ENCODE measurements around the gene KRTAP5-2.
A peak's percentile ranks its signal among the peaks of the same experiment; 100 is the strongest.

The KRTAP5-2 gene

DNA sequence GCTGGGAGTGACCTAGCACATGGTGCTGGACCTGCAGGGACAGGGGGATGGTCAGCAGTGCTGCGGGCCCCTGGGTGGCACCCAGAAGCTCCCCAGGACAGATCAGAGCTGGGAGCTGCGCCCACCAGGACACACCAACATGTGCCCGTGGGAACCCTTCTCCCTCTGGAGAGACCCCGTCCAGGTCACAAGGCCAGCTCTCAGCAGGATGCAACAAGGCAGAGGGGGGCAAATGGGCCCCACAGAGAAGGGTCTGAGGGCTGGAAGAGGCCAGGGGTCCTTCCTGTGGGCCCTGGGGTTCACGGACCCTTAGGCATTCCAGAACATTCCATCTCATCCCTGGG lies 32.2 kb downstream of the KRTAP5-2 start:
- DNase-seq, result no peak

DNA sequence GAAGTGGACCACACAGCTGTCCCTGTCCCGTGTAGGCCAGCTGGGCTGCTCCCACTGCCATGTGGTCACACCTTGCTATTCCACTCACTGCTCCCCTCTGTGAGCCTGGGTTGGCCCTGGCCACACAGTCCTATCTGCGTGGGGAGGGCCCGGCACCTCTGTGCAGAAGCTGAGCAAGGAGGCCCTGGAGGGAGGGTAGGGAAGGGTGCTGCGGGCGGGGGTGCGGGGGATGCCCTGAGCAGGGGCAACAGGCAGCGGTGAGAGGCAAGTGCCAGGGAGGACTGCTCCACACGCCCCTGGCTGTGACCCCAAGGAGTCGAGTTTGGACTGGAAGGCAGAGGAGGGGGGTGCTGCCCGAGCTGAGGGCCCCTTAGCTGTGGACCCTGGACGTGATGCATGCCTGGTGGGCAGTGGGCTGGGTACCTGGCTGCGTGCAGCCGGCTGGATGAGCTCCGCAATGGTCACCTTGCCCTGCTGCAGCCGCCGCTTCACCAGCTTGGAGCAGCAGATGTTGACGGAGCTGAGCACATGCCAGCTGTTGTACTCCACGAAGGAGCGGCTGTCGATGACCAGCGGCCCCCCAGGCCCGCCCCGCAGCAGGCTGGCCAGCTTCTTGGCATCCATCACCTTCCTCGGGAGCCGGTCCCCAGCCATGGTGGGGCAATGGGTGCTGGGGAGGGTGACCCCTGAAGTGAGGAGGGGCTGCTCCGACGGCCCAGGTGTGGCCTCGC lies 32.8 kb downstream of the KRTAP5-2 start:
- no peak for DNase-seq

DNA sequence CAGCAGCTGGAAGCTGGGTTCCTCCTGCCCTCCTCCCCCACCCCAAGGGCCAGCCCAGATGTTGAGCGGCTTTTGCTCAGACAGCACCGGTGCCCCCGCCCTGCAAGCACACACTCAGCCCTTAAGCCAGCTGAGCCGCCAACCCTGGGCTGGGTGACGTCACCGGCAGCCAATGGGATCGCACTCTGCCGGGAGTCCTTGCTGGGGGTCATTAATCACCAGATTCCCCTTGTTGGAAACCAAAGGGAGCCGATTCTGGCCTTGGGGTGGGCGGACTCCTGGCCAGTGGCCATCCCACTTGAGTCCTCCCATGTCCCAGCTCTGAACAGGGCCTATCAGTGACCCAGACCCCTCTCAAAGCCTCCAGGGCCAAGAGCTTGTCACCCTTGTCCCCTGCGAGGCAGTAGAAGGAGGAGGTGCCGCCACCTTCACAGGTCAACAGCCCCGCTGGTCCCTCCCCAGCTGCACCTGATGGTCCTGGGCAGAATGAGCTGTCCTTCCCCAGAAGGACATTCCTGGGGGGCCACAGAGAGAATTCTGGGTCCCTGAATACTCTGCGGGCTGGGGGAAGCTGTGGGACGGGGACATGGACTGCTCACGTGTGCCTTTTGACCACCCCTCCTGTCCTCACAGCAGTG lies 33.4 kb downstream of the KRTAP5-2 start:
- DNase-seq, result peak; percentile 88

DNA sequence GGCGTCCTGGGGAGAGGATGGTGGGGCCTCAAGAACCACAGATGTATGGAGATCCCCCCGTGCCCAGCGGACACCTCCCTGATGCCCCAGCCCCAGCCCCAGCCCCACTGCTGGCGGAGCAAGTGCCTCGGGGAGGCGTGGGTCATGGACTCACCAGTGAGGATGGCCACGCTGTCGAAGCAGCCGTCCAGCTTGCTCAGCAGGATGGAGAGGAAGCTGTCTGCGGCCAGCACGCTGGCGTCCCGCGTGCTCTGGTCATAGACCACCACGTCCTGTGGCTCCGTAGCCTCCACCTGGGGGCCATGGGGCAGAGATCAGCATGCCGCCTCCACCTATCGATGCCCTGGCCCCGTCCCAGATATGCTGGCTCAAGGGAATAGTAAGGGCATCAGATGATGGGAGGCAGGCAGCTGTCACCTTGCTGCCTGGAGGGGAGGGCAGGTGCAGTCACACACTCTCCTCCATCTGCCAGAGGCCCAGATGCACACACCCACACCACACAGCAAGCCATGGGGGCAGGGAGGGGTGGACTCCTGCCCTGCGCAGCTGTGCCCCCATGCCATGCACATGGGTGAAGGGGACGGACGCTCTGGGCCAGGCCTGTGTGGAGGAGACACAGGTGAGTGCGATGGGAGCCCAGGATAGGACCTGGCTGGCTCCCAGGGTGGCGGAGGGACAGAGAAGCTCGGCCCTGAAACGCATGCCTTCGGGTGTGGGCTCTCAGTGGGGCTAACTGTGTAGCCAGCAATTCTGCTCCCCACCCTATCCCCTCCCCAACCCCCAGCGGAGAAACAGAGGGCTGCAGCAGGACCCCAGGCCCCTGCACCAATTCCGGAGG lies 34.2 kb downstream of the KRTAP5-2 start:
- DNase-seq, result peak; percentile 28

DNA sequence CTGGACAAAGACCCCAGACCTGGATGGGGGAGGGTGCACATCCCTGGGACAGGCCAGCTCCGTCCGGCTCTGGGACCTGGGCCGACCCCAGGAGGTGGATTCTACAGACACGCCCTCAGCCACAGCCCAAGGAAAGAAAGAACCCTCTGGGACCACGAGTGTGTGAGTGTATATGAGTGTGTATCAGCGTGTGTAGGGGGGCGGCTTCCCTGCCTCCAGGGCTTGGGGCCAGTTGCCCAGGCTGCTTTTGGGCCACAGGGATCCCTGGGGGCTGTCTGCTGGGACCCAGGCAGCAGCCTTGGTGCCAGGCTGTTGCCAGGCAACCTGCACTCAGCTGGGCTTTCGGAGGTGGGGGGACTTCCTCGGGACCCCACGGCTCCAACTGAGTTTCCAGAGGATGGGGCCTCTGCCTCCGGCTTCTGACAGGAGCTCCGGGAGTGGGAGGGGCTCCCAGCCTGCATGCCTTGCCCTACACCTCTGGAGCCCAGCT lies 34.9 kb downstream of the KRTAP5-2 start:
- DNase-seq, result no peak

DNA sequence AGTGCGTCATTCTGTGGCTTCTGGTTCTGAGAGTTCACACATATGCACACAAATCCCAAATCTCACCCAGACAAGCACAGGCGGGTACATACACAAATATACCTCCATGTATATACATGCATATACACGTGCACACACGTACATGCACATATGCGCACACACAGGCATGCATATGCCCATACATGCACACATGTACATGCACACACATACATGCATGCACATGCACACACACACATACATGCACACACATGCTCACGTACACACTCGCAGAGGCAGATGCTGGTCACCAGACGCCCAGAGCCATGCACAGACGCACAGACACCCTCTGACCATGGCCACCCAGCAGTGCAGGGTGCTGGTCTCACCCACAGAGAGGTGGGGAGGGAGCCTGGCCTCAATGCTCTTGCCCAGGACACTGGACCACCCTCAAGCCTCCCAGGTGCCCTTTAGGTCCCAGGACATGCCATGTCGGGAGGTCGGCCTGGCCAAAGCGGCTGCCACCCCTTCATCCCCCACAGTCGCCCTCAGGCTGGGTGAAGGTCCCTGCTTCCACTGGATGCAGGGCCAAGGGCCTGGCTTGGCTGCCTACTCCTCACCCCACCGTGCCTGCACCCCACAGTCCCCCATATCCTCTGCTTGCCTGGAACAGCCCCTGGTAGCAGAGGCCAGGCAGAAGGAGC lies 35.5 kb downstream of the KRTAP5-2 start:
- no peak for DNase-seq

DNA sequence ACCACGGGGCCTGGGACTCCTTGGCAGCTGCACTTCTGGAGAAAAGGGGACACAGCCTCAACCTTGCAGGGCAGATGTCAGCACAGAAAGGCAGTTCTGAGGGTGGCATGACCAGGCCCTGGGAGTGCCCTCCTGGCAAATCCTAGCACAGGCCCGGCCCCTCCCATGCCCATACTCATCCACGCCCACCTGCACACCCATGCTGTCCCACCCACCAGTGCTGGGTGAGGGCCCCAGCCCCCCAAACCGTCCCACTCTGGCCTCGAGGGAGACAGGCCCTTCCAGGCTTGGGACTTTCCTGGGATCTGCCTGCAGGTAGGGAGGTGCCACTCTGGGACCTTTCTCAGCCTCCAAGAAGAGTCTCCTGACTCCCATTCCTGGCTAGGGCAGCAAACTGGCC lies 36.1 kb downstream of the KRTAP5-2 start:
- DNase-seq, result no peak

DNA sequence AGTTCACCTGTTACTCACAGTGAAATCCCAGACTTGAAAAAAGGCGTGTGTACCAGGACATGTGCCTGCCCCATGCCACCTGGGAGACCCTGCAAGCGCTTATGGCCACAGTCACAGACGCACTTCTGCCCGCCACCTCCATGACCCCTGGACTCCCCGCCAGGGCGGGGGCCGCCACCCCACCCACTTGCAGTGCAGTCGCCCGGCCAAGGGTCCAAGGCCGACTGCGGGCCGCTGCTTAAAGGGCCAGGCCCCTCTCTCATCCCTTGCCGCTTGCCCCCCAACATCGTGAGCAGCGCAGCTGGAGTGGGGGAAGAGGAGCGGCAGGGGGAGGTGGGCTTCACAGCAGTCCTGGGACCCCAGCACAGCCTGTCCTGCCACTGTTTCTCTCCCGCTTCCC lies 36.8 kb downstream of the KRTAP5-2 start:
- DNase-seq, result no peak

DNA sequence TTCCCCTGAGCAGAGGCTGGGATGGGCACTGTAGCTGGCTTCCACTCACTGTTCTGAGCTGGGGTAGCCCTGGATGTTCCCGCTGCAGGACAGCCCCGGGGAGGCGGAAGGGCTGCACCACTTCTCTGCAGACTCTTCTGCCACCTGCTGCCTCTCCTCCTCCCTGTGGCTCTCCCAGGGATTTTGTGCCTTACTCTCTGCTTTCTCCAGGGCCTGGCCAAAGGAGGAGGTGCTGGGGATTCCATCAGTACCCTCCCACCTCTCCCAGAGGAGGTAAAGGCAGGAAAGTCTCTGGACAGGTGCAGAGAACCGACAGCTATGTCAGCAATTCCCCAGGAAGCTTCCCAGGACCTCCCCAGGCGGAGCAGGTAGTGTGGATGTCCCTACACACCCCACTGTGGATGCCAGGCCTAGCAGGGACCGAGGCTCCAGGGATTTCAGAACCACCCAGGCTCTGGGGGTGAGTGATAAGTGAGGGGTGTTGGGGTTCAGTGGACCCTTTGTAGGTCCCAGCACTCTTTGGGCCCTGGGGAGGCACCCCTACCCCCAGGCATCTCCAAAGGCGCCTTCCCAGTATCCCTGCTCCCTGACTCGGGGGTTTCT lies 37.3 kb downstream of the KRTAP5-2 start:
- no peak for DNase-seq

DNA sequence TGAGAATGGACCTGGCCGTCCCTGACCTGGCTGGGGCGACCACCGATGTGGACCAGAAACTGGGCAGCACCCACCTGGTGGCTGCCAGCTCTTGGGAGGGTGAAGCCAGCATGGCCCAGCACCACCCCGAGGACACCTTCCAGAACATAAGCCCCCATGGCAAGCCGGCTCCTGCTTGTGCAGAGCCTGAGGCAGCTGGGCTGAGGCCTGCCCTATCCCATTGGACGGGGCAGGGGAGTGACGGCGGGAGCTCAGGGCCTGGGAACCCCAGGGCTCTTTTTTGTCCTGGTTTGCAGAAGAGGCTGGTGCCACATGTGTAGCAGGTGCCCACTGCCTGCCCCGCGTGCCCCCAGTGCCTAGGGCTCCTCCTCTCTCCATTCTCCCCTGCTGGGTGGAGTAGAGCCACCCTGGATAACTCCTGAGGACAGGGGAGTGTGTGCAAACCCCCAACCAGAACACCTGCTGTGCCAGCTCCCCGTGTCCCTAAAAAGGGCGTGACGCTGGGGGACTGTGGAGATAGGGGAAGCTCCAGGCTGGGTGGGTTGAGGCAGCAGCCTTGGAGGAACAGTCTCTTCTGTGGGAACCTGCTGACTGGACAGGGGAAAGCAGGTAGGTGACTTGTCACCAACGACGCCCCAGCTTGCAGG lies 38.0 kb downstream of the KRTAP5-2 start:
- no peak for DNase-seq

DNA sequence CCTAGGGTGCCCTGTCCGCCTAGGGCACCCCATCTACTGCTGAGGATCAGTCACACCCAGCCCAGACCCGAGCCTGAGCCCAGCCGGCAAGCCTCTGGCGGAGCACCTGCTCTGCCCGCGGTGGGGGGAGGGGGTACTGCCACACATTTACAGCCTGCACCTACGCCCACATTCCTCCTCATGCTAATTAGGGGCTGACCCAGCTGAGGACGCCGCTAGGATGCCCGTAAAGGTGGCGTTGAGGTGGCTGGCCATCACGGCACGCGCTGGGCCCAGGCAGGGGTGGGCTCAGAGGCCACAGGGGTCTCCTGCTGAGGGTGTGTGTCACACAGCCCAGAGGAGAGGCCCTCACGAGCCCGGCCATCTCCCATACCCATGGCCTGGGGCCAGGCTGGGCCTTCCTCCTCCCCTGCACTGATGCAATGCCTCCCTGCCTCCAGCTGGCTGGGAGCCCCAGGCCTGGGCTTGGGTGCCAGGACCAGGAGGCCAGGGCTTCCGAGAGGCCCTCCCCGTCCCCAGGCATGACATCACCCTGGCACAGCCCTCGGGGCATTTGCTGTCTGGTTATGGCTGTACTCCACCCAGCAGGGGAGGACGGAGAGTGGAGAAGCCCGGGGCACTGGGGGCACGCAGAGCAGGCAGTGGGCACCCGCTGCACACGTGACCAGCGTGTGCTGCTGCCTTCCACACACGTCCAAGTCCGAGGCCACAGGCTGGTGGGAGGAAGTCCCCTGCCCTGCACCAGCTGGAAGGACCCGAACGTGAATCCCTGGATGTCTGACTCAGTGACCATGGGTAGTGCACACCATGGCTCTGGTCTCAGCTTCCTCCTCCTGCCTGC lies 38.8 kb downstream of the KRTAP5-2 start:
- no peak for DNase-seq

DNA sequence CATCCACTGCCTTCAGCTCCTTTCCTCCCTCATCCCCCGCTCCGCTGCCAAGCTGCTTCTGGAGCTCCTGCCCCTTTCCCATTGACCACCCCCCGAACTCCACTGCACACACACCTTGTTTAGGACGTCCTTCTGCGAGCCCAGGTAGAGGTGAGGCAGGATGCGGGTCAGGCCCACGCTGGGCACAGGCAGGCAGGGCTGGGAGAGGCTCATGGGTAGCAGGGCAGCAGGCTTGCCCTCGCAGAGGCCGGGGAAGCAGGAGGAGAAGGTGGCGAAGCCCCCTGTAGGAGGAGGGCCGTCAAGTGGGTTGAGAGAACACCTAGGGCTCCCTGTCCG lies 39.4 kb downstream of the KRTAP5-2 start:
- no peak for DNase-seq

DNA sequence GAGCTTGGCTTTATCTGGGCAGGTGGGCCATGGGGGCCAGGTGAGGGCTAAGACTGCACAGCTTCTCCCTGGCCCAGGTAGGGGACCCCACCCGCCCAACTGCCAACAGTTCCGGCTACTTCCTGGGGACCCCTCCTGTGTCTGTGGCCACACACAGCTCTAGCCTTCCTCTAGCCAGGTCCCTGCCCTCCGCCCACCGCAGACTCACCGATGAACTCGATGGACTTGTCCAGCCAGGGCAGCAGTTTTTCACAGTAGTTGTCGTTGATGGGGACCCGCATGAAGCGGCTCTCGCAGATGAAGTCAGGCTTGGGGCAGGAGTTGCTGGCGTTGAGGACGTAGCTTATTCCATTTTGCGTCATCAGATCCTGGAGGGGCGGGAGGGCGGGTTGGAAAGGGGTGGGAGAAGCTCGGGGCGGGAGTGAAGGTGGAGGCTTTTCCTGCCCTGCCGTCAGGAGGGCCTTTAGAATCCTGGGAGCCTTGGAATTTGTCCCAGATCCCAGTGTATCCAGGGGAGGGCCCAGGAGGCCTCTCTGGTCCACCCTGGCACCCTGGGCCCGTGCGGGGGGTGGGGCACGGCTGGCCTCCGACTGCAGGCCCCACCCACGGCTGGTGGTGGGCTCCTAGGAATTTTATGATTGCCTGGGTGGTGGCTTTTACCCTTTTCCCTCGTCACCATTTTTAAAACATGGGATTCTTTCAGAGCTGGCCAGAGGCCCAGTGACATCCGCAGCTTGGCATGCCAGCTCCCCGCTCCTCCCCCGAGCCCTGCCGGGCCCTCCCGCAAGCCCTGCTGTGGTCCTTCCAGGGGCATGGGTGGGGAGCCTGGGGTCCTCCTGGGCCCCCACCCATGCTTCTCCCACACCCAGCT lies 40.0 kb downstream of the KRTAP5-2 start:
- DNase-seq, result no peak

DNA sequence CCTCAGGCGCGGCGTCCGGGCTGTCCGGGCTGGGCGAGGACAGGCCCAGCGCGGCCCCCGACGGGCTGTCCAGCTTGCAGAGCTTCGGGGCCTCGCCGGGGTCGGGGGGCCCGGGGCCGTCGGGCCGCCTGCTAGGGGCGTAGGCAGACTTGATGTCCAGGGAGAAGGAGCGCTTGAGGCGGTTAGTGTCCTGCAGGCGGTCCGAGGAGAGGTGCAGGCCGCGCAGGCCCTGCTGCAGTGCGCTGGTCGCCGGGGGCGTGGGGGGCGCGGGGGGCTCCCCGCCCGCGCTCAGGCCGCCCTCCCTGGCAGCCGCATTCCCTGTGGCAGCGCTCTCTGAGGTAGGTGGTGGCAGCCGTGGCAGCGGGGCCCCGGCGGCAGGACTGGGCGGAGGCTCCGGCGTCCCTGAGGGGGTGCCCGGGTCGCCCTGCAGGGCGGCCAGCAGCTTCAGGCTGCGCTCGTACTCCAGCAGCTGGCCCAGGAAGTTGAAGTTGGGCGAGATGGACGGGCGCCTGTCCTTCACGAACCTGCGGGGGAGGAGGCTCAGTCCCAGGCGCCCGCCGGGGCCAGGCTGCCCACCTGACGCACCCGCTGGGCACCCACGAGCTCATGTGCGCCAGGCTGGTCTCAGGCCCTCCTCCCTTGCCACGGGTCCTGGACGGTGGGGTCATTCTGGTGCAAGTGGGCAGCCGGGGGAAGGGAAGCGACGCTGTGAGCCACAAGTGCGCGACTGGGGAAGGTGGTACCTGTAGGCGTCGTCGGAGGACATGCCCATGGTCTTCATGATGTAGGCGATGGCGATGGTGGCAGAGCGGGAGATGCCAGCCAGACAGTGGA lies 40.8 kb downstream of the KRTAP5-2 start:
- no peak for DNase-seq

DNA sequence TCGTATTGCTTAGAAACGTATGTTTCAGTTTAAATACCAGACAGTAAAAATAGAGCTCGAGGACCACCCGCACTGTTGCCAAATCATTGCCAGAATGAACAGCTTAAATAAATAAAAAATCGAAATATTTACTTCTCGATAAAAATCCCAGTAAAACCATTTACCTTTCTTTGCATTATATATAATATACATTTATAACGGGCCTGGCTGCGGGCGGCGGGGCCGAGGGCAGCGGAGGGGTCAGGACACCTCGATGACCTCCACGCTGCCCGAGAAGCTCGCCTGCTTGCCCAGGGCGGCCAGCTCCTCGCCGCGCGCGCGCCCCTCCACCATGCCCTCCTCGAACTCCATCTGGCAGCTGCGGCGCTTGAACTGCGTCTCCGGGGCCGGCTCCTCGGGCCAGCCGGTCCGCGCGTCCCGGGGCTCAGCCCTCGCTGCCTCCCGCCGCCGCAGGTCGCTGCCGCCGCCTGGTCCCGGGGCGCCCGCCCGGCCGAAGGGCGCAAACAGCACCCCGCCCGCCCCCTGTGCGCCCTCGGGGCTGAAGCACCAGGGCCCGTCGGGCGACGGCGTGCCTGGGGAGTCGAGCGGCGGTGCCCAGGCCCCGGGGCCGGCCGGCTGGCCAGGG lies 41.7 kb downstream of the KRTAP5-2 start:
- DNase-seq, result no peak

DNA sequence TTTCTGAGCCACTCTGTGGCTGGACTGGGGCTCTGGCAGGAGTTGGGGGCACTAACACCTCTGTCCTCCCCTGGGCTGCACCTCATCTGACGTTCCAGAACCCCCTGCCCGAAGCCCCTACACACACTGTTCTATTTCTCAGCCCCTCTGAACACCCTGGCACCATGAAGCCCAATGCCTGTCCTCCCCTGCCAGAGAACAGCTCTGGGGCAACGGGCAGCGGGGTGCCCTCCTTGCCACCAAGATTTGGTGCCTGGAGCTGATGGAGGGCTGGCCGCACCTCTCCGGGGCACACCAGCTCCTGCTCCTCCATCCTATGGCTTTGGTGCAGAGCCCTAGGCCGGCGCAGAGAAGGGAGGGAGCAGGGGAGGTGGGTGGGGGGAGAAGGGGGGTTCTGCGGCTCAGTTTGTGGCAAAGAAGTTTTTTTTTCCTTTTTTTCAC lies 42.4 kb downstream of the KRTAP5-2 start:
- no peak for DNase-seq

DNA sequence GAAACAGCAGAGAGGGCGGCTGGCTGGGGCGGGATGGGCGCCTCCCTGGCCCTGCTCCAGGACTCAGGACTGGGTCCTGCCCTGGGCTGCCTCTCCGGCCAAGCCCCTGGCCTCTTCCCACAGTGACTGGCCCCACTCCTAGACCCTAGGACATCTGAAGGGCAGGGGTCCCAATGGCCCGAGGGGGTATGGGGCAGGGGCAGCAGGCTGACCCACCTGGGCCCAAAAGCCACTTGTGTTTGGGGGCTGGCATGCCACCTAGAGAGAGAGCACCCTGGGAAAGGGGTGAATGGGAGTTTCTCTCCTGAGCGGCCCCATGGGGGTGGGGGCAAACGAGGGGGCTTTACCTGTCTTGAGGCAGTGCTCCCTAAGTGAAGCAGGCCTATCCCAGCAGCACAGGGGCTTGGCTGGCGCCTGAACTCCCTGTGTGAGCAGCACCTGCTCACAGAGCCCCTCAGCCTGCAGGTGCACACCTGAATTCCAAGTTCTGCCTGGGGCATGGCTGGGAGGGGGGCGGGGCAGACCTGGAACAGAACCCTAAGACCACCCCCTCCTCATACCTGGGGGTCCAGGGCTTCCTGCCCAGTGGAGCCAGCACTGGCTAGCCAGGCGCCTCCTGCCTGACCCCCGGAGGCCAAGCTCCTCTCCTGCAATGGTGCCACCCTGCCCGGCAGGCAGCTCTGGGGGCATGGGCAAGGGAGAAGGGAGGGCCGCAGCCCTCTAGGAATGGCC lies 42.9 kb downstream of the KRTAP5-2 start:
- DNase-seq, result no peak
